ENCODE results near the gene SLC2A1.

- TF ChIP-seq, protein P1, sequence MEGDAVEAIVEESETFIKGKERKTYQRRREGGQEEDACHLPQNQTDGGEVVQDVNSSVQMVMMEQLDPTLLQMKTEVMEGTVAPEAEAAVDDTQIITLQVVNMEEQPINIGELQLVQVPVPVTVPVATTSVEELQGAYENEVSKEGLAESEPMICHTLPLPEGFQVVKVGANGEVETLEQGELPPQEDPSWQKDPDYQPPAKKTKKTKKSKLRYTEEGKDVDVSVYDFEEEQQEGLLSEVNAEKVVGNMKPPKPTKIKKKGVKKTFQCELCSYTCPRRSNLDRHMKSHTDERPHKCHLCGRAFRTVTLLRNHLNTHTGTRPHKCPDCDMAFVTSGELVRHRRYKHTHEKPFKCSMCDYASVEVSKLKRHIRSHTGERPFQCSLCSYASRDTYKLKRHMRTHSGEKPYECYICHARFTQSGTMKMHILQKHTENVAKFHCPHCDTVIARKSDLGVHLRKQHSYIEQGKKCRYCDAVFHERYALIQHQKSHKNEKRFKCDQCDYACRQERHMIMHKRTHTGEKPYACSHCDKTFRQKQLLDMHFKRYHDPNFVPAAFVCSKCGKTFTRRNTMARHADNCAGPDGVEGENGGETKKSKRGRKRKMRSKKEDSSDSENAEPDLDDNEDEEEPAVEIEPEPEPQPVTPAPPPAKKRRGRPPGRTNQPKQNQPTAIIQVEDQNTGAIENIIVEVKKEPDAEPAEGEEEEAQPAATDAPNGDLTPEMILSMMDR (IDR thresholded peaks at IDR 0.05), result peak in 1 of 7 experiments; percentile 4
- TF ChIP-seq EP300 (IDR thresholded peaks at IDR 0.05) (no peak), POLR2AphosphoS5 (IDR thresholded peaks at IDR 0.05) (peak; percentile 33 to 84 (median 83))
Measured at GRCh38 chr1:42924082-42924850, 34.4 kb downstream of the SLC2A1 start.

Data from stomach (tissue), 4 donors.